PC-9 (cell line): ENCODE data around the gene PRICKLE4. TPM values are rescaled to one million over a fixed set of nuclear protein-coding genes. Genes with fewer than 3 reads are reported as not detected.
A peak's percentile ranks its signal among the peaks of the same experiment; 100 is the strongest.

Experiments used
- BruUV-seq: library from RNA; stranded (reverse); fragments of 400-500 nt; replicated peaks from 2 replicates; lab custom pipeline; 2021; lab: Mats Ljungman, UMichigan
- CTCF ChIA-PET: fragments of 300-600 bp; sonication (Branson Sonifier 250); formaldehyde crosslinking; loops from one replicate; lab custom pipeline; 2022; ENCODE audit warnings: antibody characterized with exemption; lab: Charles Lee
- POLR2A ChIA-PET: fragments of 300-600 bp; sonication (Branson Sonifier 250); formaldehyde crosslinking; loops from one replicate; lab custom pipeline; 2022; ENCODE audit warnings: antibody characterized with exemption; ENCODE audit not compliant: unreplicated experiment; lab: Charles Lee
- DNase-seq, 2 experiments: peaks; one replicate each; pipeline versions ENCODE4 v3.0.0 to v3.0.0-alpha.2; 2015 to 2022; ENCODE audit warnings: mixed read lengths in 1 of 2
- H2AFZ ChIP-seq: fragments of 200-600 bp; sonication (generic); 2 replicates; pipeline ENCODE4 v1.8.1; 2017; ENCODE audit warnings: antibody characterized with exemption
- H3F3A ChIP-seq: fragments of 200-600 bp; sonication (generic); 2 replicates; pipeline ENCODE4 v1.8.1; 2017; ENCODE audit warnings: antibody characterized with exemption, mild to moderate bottlenecking, low read depth; ENCODE audit not compliant: insufficient read depth
- H3K27ac ChIP-seq: fragments of 200-600 bp; sonication (generic); 2 replicates; pipeline ENCODE4 v1.6.1; 2016; ENCODE audit warnings: mixed run types
- H3K27me3 ChIP-seq: fragments of 200-600 bp; sonication (generic); 2 replicates; pipeline ENCODE4 v1.6.1; 2016; ENCODE audit warnings: low read depth, mixed run types; ENCODE audit not compliant: insufficient read depth
- H3K36me3 ChIP-seq: fragments of 200-600 bp; sonication (generic); 2 replicates; pipeline ENCODE4 v1.6.1; 2016; ENCODE audit warnings: low read depth, mixed run types
- H3K4me1 ChIP-seq: fragments of 200-600 bp; sonication (generic); replicated peaks from 2 replicates; pipeline ENCODE4 v1.6.1; 2016; ENCODE audit warnings: mixed run types; ENCODE audit not compliant: insufficient read depth
- H3K4me2 ChIP-seq: fragments of 200-600 bp; sonication (generic); 2 replicates; pipeline ENCODE4 v1.6.1; 2017; ENCODE audit warnings: mixed run types
- H3K4me3 ChIP-seq: fragments of 200-600 bp; sonication (generic); 2 replicates; pipeline ENCODE4 v1.6.1; 2016; ENCODE audit warnings: mixed run types
- H3K79me2 ChIP-seq: fragments of 200-600 bp; sonication (generic); 2 replicates; pipeline ENCODE4 v1.6.1; 2017; ENCODE audit warnings: low read depth, mixed run types
- H3K9me2 ChIP-seq: fragments of 200-600 bp; sonication (generic); 2 replicates; pipeline ENCODE4 v1.8.1; 2017; ENCODE audit warnings: mild to moderate bottlenecking; ENCODE audit not compliant: insufficient read depth
- H3K9me3 ChIP-seq: fragments of 200-600 bp; sonication (generic); 2 replicates; pipeline ENCODE4 v1.8.1; 2016; ENCODE audit warnings: low read depth; ENCODE audit not compliant: insufficient read depth
- H4K20me1 ChIP-seq: fragments of 200-600 bp; sonication (generic); 2 replicates; pipeline ENCODE4 v1.8.1; 2017; ENCODE audit not compliant: insufficient read depth
- EZH2 ChIP-seq: fragments of 200-600 bp; sonication (generic); IDR thresholded peaks from 2 replicates; pipeline ENCODE4 v1.8.0; 2017; ENCODE audit warnings: antibody characterized with exemption, low read depth
- intact Hi-C: fragments of 100-400 bp; cut with micrococcal nuclease; formaldehyde crosslinking; loops from one replicate; pipeline ENCODE4 v1.10.0; 2022; ENCODE audit not compliant: unreplicated experiment
- total RNA-seq: library from RNA; stranded (reverse); gene quantifications from 2 replicates; pipeline ENCODE4 v1.2.3, GENCODE V29; 2021
- TF ChIP-seq, protein P1 (sequence below): fragments of 200-600 bp; sonication (generic); conservative IDR thresholded peaks from 2 replicates; pipeline ENCODE4 v1.6.1; 2017; ENCODE audit warnings: mixed run types, antibody characterized with exemption, mild to moderate bottlenecking, moderate library complexity

PRICKLE4 gene
- total RNA-seq, 1 experiment from 2014 or later = 9.2 TPM

DNA sequence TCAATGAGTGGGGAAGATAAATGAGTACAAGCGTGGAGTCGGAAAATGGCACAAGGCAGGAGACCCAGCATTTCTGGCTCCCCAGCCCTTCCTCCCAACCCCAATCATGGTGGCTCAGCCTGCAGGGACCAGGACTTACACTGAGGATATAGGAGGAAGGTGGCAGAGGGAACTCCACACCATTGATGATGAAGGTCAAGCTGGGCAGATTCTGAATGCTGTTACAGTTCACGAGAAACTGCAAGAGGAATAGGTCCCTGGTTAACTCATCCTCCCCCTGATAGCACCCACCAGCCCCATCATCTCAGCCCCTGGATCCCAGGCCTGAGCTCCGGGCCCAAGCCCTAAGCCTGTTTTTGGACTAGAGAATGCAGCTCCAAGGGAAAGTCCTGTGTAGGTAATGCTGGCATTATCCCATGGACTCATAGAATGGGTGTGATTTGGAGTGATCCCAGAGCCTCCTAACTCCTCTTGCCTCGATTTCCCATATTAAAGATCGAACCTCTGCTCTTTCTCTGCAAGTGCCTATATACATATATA is 42.9 kb upstream of the PRICKLE4 start:
- POLR2A ChIA-PET = no interaction called here
- Histone ChIP-seq H3K9me2 (no peaks in the 10 kb centered on the region), H3K4me3 (no peak overlapping the region), H3K9me3 (no peaks in the 10 kb centered on the region), H3K27ac (no peak overlapping the region), H2AFZ (no peak overlapping the region), H3K4me1 (peaks cover 41% of the 10 kb centered on the region), H4K20me1 (no peaks in the 10 kb centered on the region), H3K79me2 (no peaks in the 10 kb centered on the region), H3K27me3 (no peaks in the 10 kb centered on the region), H3K4me2 (no peak overlapping the region), H3K36me3 (no peaks in the 10 kb centered on the region), H3F3A (peaks cover 25% of the 10 kb centered on the region)
- no peak for TF ChIP-seq EZH2
- TF ChIP-seq, protein P1, sequence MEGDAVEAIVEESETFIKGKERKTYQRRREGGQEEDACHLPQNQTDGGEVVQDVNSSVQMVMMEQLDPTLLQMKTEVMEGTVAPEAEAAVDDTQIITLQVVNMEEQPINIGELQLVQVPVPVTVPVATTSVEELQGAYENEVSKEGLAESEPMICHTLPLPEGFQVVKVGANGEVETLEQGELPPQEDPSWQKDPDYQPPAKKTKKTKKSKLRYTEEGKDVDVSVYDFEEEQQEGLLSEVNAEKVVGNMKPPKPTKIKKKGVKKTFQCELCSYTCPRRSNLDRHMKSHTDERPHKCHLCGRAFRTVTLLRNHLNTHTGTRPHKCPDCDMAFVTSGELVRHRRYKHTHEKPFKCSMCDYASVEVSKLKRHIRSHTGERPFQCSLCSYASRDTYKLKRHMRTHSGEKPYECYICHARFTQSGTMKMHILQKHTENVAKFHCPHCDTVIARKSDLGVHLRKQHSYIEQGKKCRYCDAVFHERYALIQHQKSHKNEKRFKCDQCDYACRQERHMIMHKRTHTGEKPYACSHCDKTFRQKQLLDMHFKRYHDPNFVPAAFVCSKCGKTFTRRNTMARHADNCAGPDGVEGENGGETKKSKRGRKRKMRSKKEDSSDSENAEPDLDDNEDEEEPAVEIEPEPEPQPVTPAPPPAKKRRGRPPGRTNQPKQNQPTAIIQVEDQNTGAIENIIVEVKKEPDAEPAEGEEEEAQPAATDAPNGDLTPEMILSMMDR = no peak
- CTCF ChIA-PET = interaction anchor here (1.6 kb wide), 1 partner anchor 38 kb away, joined by 21 read pairs; no protein-coding TSS in a partner anchor
- intact Hi-C loops = no loop called here
- no peak for DNase-seq
- BruUV-seq = no TSS peak

- no peak overlapping the region for H3K27ac ChIP-seq
- no TSS peak for BruUV-seq
- H3K9me2 ChIP-seq = no peaks in the 10 kb centered on the region
- no peaks in the 10 kb centered on the region for H3K9me3 ChIP-seq
- H2AFZ ChIP-seq = no peak overlapping the region
- no peak for DNase-seq
- H3K79me2 ChIP-seq = no peaks in the 10 kb centered on the region
- peaks cover 32% of the 10 kb centered on the region for H3F3A ChIP-seq
- peaks cover 44% of the 10 kb centered on the region for H3K4me1 ChIP-seq
- CTCF ChIA-PET = no interaction called here
- no peak overlapping the region for H3K4me3 ChIP-seq
- H3K27me3 ChIP-seq = no peaks in the 10 kb centered on the region
- TF ChIP-seq EZH2 = no peak
- TF ChIP-seq, protein P1 = no peak
- no peaks in the 10 kb centered on the region for H3K36me3 ChIP-seq
- no peaks in the 10 kb centered on the region for H4K20me1 ChIP-seq
- H3K4me2 ChIP-seq = no peak overlapping the region
- intact Hi-C loops = no loop called here
- POLR2A ChIA-PET = no interaction called here
Observed at GRCh38 chr6:41739041-41739440, 41.5 kb upstream of the PRICKLE4 start.

DNA sequence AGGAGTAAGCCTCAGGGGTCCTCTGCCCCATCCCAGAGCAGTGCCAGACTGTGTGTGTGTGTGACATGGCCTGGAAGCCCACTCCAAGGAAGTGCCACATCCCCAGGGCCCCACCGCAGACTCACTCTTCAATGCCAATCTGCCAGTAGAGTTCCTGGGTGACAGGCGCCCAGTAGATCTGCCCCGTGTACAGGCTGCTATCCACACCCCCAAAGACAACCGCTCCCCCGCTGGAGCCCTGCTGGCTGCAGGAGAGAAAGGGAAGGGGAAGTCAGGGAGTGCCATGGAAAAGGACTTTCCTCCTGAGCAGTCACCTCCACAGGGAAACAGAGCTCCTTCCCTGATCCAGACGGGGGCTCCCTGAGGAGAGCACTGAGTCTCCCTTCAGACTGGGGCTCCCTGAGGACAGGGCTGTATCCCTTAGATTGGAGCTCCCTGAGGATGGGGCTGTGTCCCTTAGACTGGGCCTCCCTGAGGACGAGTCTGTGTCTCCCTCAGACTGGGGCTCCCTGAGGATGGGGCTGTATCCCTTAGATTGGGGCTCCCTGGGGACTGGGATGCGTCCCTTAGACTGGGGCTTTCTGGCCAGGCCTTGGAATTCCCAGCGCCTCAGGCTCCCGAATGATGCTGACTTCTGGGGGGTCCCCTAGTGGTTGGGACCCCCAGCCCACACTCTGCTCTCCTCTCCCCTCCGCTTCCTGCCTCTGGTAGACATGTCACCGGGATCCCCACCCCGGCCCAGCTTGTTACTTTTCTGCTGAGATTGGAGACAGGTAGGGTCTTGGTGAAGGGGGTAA is 40.0 kb upstream of the PRICKLE4 start:
- intact Hi-C loops = no loop called here
- H3K4me1 ChIP-seq = peaks cover 46% of the 10 kb centered on the region
- no peak for TF ChIP-seq EZH2
- TF ChIP-seq, protein P1 = no peak
- H3K4me2 ChIP-seq = peak overlapping the region; percentile 60
- H3K79me2 ChIP-seq = no peaks in the 10 kb centered on the region
- H3K36me3 ChIP-seq = no peaks in the 10 kb centered on the region
- ChIA-PET CTCF (no interaction called here), POLR2A (interaction anchor here (0.6 kb wide), 2 partner anchors 28 to 305 kb away, joined by 4 to 7 read pairs; no protein-coding TSS in a partner anchor)
- H3K27ac ChIP-seq = peak overlapping the region; percentile 84
- H3K9me2 ChIP-seq = no peaks in the 10 kb centered on the region
- BruUV-seq = no TSS peak
- no peak overlapping the region for H3K4me3 ChIP-seq
- peaks cover 32% of the 10 kb centered on the region for H3F3A ChIP-seq
- no peaks in the 10 kb centered on the region for H4K20me1 ChIP-seq
- no peak for DNase-seq
- H2AFZ ChIP-seq = no peak overlapping the region
- no peaks in the 10 kb centered on the region for H3K9me3 ChIP-seq
- H3K27me3 ChIP-seq = no peaks in the 10 kb centered on the region
